Hepatocyte (in vitro differentiated cells): ENCODE data around the gene LBP. TPM values are rescaled to one million over a fixed set of nuclear protein-coding genes. Genes with fewer than 3 reads are reported as not detected.

Experiments used
- DNase-seq: peaks from one replicate; pipeline ENCODE4 v3.0.0-alpha.2; 2016; ENCODE audit warnings: low spot score
- H2AFZ ChIP-seq: fragments of 200-600 bp; sonication (generic); 2 replicates; pipeline ENCODE4 v1.6.0; 2016; ENCODE audit warnings: antibody characterized with exemption, mild to moderate bottlenecking
- H3K27ac ChIP-seq: fragments of 200-600 bp; sonication (generic); 2 replicates; pipeline ENCODE4 v1.5.1; 2016; ENCODE audit warnings: mild to moderate bottlenecking
- H3K27me3 ChIP-seq: fragments of 200-600 bp; sonication (generic); 2 replicates; pipeline ENCODE4 v1.6.1; 2016
- H3K36me3 ChIP-seq: fragments of 200-600 bp; sonication (generic); replicated peaks from 2 replicates; pipeline ENCODE4 v1.5.1; 2016; ENCODE audit warnings: low read depth; ENCODE audit not compliant: insufficient read depth
- H3K4me1 ChIP-seq: fragments of 200-600 bp; sonication (generic); 2 replicates; pipeline ENCODE4 v1.5.1; 2016; ENCODE audit warnings: mild to moderate bottlenecking, moderate library complexity; ENCODE audit not compliant: insufficient read depth
- H3K4me2 ChIP-seq: fragments of 200-600 bp; sonication (generic); 2 replicates; pipeline ENCODE4 v1.6.0; 2016
- H3K4me3 ChIP-seq: fragments of 200-600 bp; sonication (generic); 2 replicates; pipeline ENCODE4 v1.5.1; 2016; ENCODE audit warnings: mild to moderate bottlenecking
- H3K79me2 ChIP-seq: fragments of 200-600 bp; sonication (generic); 2 replicates; pipeline ENCODE4 v1.6.0; 2017; ENCODE audit warnings: mild to moderate bottlenecking
- H3K9me2 ChIP-seq: fragments of 200-600 bp; sonication (generic); replicated peaks from 2 replicates; pipeline ENCODE4 v1.6.0; 2017; ENCODE audit warnings: mild to moderate bottlenecking; ENCODE audit not compliant: insufficient read depth
- H3K9me3 ChIP-seq: fragments of 200-600 bp; sonication (generic); 2 replicates; pipeline ENCODE4 v1.5.1; 2016; ENCODE audit warnings: low read depth, mild to moderate bottlenecking
- H4K20me1 ChIP-seq: fragments of 200-600 bp; sonication (generic); 2 replicates; pipeline ENCODE4 v1.6.0; 2016; ENCODE audit warnings: mild to moderate bottlenecking; ENCODE audit not compliant: insufficient read depth, poor library complexity, severe bottlenecking
- CTCF ChIP-seq: fragments of 200-600 bp; sonication (generic); IDR thresholded peaks from 2 replicates; pipeline ENCODE4 v1.5.1; 2016; ENCODE audit warnings: antibody characterized with exemption, mild to moderate bottlenecking; ENCODE audit not compliant: poor library complexity
- EZH2 ChIP-seq: fragments of 200-600 bp; sonication (generic); IDR thresholded peaks from 2 replicates; pipeline ENCODE4 v1.6.1; 2016; ENCODE audit warnings: antibody characterized with exemption, mild to moderate bottlenecking, borderline replicate concordance
- EZH2phosphoT487 ChIP-seq: fragments of 200-600 bp; sonication (generic); IDR thresholded peaks from one replicate; pipeline ENCODE4 v1.6.1; 2018; ENCODE audit warnings: antibody characterized with exemption, mild to moderate bottlenecking, low read depth, moderate library complexity; ENCODE audit not compliant: unreplicated experiment, severe bottlenecking
- WGBS: methylation state at CpG from one replicate; pipeline ENCODE4 v1.1.6; 2016; ENCODE audit warnings: low lambda C conversion rate; ENCODE audit errors: missing lambda C conversion rate; 5-methylcytosine and 5-hydroxymethylcytosine counted together
- polyA plus RNA-seq: library from polyadenylated mRNA; unstranded; fragments of >200 nt; fragmentation: Nextera tagmentation; extraction: Ambion mirVana; gene quantifications from 2 replicates; pipeline ENCODE4 v1.2.1, GENCODE V29; 2016
- total RNA-seq: library from RNA; depleted of rRNA; stranded (reverse); fragments of >200 nt; gene quantifications from 2 replicates; pipeline ENCODE4 v1.2.3, GENCODE V29; 2014

The LBP gene
- total and polyA plus RNA-seq, 2 experiments from 2014 or later = 57.2 to 71.5 TPM

GRCh38 chr20:38331814-38332213 is 14.5 kb upstream of the LBP start:
- no peak for DNase-seq
- Histone ChIP-seq H3K9me2 (no peaks in the 10 kb centered on the region), H4K20me1 (no peaks in the 10 kb centered on the region), H3K79me2 (no peaks in the 10 kb centered on the region), H3K27me3 (no peaks in the 10 kb centered on the region), H2AFZ (no peak overlapping the region), H3K4me3 (no peak overlapping the region), H3K4me1 (no peaks in the 10 kb centered on the region), H3K27ac (no peak overlapping the region), H3K9me3 (no peaks in the 10 kb centered on the region), H3K4me2 (no peak overlapping the region), H3K36me3 (no peaks in the 10 kb centered on the region)
- WGBS = 88% methylated on average over 8 of the region's 8 CpGs
- TF ChIP-seq EZH2phosphoT487 (no peak), EZH2 (no peak), CTCF (no peak)

GRCh38 chr20:38334016-38334415 is 12.3 kb upstream of the LBP start:
- Histone ChIP-seq H3K9me2 (no peaks in the 10 kb centered on the region), H4K20me1 (no peaks in the 10 kb centered on the region)
- WGBS = 94% methylated on average over 8 of the region's 8 CpGs

GRCh38 chr20:38336726-38337125 is 9.6 kb upstream of the LBP start:
- no peaks in the 10 kb centered on the region for H3K9me2 ChIP-seq
- TF ChIP-seq EZH2 = no peak
- no peak overlapping the region for H3K4me3 ChIP-seq
- WGBS = 71% methylated on average over 7 of the region's 7 CpGs
- H3K27me3 ChIP-seq = no peaks in the 10 kb centered on the region
- H3K4me2 ChIP-seq = no peak overlapping the region
- H4K20me1 ChIP-seq = no peaks in the 10 kb centered on the region
- no peaks in the 10 kb centered on the region for H3K79me2 ChIP-seq
- H2AFZ ChIP-seq = no peak overlapping the region
- no peak overlapping the region for H3K27ac ChIP-seq
- H3K36me3 ChIP-seq = no peaks in the 10 kb centered on the region
- peaks cover 3% of the 10 kb centered on the region for H3K9me3 ChIP-seq
- no peaks in the 10 kb centered on the region for H3K4me1 ChIP-seq
- DNase-seq = no peak

More at GRCh38 chr20:38334016-38334415, 12.3 kb upstream of the LBP start:
- H3K27me3 ChIP-seq = no peaks in the 10 kb centered on the region
- peaks cover 3% of the 10 kb centered on the region for H3K9me3 ChIP-seq
- no peaks in the 10 kb centered on the region for H3K36me3 ChIP-seq
- H3K27ac ChIP-seq = no peak overlapping the region
- no peaks in the 10 kb centered on the region for H3K79me2 ChIP-seq
- DNase-seq = no peak
- H3K4me3 ChIP-seq = no peak overlapping the region
- H2AFZ ChIP-seq = no peak overlapping the region
- H3K4me2 ChIP-seq = no peak overlapping the region
- no peak for TF ChIP-seq CTCF
- no peak for TF ChIP-seq EZH2
- no peak for TF ChIP-seq EZH2phosphoT487
- no peaks in the 10 kb centered on the region for H3K4me1 ChIP-seq

GRCh38 chr20:38337561-38338140 is 8.6 kb upstream of the LBP start:
- no peak overlapping the region for H2AFZ ChIP-seq
- H3K4me2 ChIP-seq = no peak overlapping the region
- H3K27me3 ChIP-seq = no peaks in the 10 kb centered on the region
- no peaks in the 10 kb centered on the region for H3K9me2 ChIP-seq
- peak; percentile 38 for DNase-seq
- no peaks in the 10 kb centered on the region for H3K79me2 ChIP-seq
- 37% methylated on average over 6 of the region's 6 CpGs for WGBS
- H3K27ac ChIP-seq = no peak overlapping the region
- peaks cover 3% of the 10 kb centered on the region for H3K9me3 ChIP-seq
- H3K36me3 ChIP-seq = no peaks in the 10 kb centered on the region
- H3K4me3 ChIP-seq = no peak overlapping the region
- H4K20me1 ChIP-seq = no peaks in the 10 kb centered on the region
- peaks cover 6% of the 10 kb centered on the region for H3K4me1 ChIP-seq
- peak; percentile 33 for TF ChIP-seq CTCF
- no peak for TF ChIP-seq EZH2phosphoT487
